HG02623 (cell line): ENCODE measurements around the gene RNF26.

Experiments
- ATAC-seq: cut with Tn5 transposase; IDR thresholded peaks from one replicate; pipeline ENCODE4 v1.9.1; 2021; ENCODE audit warnings: moderate library complexity; ENCODE audit not compliant: unreplicated experiment

RNF26 gene

DNA sequence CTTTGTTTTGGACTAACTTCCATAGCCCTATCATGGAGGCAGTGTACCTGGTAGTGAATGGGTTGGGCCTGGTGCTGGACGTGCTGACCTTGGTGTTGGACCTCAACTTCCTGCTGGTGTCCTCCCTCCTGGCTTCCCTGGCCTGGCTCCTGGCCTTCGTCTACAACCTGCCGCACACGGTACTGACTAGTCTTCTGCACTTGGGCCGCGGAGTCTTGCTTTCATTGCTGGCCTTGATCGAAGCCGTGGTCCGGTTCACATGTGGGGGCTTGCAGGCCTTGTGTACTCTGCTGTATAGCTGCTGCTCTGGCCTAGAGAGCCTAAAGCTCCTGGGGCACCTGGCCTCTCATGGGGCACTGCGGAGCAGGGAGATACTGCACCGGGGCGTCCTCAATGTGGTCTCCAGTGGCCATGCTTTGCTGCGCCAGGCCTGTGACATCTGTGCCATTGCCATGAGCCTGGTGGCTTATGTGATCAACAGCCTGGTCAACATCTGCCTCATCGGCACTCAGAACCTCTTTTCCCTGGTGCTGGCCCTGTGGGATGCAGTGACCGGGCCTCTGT is 846 bp downstream of the RNF26 start:
- no peak for ATAC-seq

DNA sequence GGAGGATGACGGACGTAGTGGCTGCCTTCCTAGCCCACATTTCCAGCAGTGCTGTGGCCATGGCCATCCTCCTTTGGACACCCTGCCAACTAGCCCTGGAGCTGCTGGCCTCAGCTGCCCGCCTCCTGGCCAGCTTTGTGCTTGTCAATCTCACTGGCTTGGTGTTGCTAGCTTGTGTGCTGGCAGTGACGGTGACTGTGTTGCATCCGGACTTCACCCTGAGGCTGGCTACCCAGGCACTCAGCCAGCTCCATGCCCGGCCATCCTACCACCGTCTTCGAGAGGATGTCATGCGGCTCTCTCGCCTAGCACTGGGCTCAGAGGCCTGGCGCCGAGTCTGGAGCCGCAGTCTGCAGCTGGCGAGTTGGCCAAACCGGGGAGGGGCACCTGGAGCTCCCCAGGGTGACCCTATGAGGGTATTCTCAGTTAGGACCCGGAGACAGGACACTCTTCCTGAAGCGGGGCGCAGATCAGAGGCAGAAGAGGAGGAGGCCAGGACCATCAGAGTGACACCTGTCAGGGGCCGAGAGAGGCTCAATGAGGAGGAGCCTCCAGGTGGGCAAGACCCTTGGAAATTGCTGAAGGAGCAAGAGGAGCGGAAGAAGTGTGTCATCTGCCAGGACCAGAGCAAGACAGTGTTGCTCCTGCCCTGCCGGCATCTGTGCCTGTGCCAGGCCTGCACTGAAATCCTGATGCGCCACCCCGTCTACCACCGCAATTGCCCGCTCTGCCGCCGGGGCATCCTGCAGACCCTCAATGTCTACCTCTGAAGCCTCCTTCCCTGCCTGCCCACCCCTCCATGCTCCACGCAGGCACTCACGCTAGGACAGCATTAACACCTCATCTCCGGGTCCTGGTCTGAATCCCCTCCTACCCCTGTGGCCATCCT is 1.6 kb downstream of the RNF26 start:
- no peak for ATAC-seq

- no peak for ATAC-seq
Measured at GRCh38 chr11:119336744-119337469, 2.6 kb downstream of the RNF26 start.

- no peak for ATAC-seq
Measured at GRCh38 chr11:119337581-119338317, 3.4 kb downstream of the RNF26 start.

DNA sequence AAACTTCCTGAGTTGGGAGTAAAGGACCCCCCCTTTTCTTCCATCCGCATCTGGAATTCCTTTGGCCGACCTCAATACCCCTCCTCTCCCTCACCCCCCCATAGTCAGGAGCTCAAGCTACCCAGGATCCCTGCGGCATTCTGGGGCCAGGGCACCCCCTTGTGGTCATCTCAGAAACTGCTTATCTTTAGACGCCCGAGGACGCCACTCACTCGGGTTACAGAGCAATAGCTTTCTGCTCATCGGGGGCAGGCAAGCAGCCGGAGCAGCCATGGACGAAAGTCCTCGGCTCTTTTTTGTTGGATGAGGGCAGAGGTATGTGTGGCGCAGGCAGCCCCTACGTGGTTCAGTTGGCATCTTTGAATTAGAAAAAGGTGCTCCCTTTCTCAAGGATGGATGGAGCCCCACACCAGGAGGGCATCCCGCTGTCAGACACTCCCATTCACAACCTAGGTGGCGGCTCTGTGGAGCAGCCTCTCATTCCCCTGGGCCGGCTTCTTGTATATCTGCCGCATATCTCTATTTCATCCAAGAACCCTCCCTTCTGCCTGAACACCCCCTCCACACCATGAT is 4.1 kb downstream of the RNF26 start:
- ATAC-seq, result no peak

DNA sequence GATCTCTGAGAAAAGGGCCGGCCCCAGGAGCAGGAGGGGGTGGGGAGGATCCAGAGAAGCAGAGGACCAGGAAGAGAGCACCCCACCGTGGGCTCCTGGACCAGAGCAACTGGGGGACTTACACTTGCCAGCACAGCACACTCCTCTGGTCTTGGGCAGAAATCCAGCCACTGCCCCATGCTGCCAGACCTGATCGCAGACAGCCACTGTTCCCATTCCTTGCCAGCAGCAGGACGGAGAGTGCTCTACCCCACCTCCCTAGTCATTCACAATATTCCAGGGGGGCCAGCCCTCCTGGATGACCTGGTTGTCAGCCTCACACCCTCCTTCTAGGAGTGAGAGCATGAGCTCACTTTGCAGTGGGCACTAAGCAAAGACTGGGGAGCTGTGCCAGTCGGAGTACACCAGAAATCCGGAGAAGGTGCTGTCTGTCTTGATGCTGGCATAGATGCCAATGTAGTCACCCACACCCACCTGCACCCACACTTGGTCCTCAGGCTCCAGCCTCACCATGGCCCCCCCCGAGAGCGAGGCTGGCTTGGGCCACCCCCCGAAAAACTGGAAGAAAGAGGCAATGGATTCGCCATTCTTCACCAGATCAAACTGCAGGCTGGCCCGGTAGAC is 4.8 kb downstream of the RNF26 start:
- ATAC-seq, result no peak

DNA sequence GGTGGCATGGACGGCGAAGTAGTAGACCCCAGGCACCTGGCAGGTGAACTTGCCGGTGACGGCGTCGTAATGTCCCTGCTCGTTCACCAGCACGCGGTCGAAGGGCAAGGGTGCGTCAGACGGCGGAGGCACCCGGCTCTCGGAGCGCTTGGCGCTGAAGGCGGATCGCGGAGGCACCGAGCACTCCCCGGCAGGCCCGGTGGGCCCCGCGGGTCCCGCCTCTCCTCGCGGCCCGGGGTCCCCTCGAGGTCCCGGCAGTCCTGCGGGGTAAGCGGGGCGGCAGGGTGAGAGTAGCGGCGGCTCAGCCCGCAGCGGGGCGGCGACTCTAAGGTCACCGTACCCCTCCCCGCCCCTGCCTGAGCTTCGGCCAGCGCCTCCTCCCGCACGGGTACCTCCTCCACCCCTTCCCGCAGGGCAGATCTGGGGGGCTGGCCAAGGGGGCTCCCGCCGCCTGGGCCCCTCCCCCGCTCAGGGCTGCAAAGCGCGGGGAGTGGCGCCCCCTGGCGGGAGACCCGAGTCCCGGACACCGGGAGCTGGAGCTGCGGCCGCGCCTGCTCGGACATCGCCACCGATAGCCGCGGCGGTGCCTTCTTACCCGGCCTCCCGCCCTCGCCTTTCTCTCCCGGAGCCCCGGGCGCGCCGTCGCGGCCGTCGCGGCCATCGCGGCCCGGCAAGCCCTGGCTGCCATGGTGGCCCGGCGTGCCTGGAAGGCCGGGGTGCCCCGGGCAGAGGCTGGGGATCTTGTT is 5.4 kb downstream of the RNF26 start:
- ATAC-seq, result no peak

GRCh38 chr11:119340335-119341221 is 6.3 kb downstream of the RNF26 start, which contains the start of gene C1QTNF5:
Gene C1QTNF5, minus strand, starts transcription at chr11:119340883. Its CDS starts 486 bp downstream, at chr11:119340397.
- ATAC-seq, result no peak

DNA sequence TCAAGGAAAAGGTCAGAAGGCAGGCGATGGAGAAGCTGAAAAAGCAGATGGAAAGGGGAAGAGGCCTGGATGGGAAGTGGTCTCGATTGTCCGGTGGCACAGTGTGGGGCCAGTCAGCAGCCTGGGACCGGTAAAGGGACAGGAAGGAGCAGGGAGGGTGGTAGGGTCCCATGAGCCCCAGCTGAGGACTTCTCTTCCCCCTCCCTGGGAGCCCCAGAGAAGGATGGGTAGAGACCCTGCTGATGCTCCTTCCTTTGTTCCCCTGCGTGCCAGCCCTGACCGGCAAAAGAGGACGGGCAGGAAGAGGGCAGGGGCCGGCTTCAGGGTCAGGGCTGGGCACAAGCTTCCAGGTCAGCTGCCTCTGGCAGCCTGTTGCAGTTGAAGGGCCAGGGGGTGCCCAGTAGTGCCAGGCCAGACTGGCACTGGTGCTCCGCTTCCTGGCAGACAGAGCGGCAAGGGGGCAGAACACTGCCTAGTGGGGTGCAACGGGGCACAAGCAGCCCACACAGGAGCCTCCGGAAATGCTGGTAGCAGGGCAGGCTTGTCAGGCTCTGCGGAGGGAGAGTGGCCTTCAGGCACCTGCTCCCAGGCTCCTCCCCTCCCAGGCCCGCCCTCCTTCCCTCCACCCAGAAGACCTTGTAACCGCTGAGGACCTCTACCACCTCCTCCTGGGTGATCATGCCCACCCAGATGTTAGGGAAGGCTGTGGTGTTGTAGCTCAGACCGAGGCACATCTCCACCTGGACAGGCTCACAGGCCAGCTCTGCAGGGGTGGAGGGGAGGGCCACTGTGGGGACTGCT is 7.1 kb downstream of the RNF26 start:
- no peak for ATAC-seq

- ATAC-seq, result no peak
Measured at GRCh38 chr11:119342023-119342300, 7.6 kb downstream of the RNF26 start.

DNA sequence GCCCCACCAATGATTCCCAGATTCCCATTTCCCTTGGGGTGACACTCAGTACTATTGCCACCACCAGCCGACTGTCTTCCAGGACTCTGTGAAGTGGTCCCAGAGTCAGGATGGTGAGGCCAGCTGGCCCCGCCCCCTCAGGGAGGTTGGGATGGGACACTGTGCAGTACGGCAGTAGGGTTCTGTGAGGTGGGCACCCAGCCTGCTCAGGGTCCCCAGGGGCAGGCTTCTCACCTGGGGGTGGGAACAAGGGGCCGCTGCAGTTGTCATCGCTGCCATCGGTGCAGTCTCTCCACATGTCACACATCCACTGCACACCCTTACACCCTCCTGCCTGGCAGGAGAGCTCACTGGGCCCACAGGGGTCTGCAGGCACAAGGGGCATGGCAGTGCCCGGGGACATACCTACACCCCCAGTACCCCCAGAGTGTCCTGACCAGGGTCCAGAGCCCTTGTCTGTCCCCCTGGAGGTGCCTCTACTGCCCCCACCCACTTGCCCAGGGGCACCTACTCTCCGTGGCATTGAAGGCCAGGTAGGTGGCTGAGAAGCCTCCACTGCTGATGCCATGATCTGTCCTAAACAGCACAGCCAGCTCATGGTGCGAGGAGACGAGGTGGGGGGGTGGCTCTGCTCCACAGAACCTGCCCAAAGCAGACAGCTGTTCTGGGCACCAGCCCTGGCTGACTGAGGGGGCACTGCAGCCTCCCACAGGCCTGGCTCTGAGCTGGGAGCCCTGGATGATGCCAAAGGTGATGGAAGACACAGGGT is 8.2 kb downstream of the RNF26 start:
- no peak for ATAC-seq

DNA sequence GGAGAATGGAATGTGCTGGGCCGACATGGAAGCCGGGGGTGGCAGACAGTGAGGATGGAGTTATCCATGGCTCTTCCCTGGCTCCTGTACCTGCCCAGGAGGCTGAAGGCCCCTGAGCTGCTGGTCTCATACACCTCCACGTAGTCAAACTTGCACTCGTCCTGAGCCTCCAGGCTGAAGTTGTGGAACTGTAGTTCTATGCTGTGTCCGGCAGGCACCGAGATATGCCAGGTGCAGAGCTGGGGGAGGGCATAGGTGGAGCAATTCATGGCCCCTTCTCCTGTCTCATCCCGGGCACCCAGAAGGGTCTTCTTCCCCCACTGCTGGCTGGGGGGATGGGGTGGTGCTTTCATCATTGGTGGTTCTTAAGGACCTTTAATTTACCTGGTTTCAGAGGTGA is 9.4 kb downstream of the RNF26 start:
- ATAC-seq, result no peak

DNA sequence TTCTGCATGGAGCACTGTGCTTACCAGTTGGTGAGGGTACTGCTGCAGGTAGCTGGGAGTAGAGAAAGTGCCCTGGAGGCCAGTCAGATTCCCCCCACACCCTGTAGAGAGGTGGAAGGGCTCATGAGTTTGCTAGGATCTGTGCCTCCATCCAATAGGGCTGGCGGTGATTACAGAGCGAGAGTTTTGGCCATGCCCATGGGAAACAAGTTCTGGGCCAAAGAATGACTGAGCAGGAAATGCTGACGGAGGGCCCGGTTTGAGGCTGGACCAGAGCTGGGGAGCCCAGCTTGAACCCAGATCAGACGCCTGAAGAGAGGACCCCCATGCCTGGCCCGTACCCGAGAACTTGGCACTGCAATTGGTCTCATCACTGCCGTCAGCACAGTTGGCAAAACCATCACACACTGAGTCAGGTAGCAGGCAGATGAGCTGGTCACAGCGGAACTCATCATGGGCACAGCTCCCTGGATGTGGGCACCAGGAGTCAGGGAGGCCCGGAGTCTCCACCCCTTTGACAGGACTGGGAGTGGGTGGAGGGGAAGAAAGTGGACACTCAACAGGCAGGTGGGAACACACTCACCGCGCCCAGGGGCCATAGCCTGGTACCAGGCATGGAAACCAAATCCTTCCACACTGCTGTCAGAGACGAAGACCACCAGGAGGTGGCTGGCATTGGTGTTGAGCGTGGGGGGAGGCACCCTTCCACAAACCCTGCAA is 10.1 kb downstream of the RNF26 start:
- ATAC-seq, result no peak

- no peak for ATAC-seq
Measured at GRCh38 chr11:119345685-119346084, 11.4 kb downstream of the RNF26 start.

- no peak for ATAC-seq
Measured at GRCh38 chr11:119346605-119347004, 12.3 kb downstream of the RNF26 start, which contains the start of gene MFRP. Gene MFRP, minus strand, starts transcription at chr11:119346705. Its CDS starts 192 bp downstream, at chr11:119346513.

DNA sequence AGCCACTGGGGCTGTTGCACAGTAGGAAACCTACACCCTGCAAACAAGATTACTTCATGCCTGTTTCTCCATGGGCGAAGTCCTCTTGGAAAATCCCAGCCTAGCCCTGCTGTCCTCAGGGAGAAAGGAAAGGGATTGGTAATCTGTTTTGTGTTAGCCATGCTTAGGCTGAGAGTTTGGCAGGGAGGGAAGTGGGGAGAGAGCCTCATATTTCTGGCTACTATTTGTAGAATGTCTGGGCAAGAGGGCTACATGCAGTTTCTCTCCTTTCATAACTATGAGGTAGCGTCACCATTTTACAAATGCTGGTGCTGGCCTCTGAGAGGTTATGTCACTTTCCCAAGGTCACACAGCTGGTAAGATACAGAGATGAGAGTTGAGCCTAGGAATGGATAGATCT is 12.9 kb downstream of the RNF26 start:
- ATAC-seq, result no peak
